ENCODE data around the gene TUBA4A. TPM values are rescaled to one million over a fixed set of nuclear protein-coding genes. Genes with fewer than 3 reads are reported as not detected.

The TUBA4A gene
- total RNA-seq, 1 donor from 2014 or later: 18.0 TPM

GRCh38 chr2:219282943-219283581, 29.3 kb upstream of the TUBA4A start:
- H3K4me2 ChIP-seq (ENCODE audit: low read length): no peak overlapping the region
- no peak for FAIRE-seq
- DNase-seq (ENCODE audit: low read depth): no peak
- H3K9me3 Mint-ChIP-seq (ENCODE audit: unreplicated experiment): no peaks in the 10 kb centered on the region
- H3K27me3 Mint-ChIP-seq (ENCODE audit: low read depth, unreplicated experiment): no peaks in the 10 kb centered on the region
- H4K20me1 ChIP-seq (ENCODE audit: insufficient read depth, low read length): peaks cover 4% of the 10 kb centered on the region
- TF ChIP-seq EZH2 (IDR thresholded peaks at IDR 0.05; ENCODE audit: insufficient read depth, low read length) (no peak), CTCF (IDR thresholded peaks at IDR 0.05; ENCODE audit: insufficient read depth, low read depth, low read length) (no peak)
- H3K9ac ChIP-seq (ENCODE audit: low read length): no peak overlapping the region
- H3K27me3 ChIP-seq (ENCODE audit: insufficient read depth, low read length): no peaks in the 10 kb centered on the region
- H3K4me1 Mint-ChIP-seq (ENCODE audit: low read depth, unreplicated experiment): peaks cover 42% of the 10 kb centered on the region
- H3K4me3 ChIP-seq (ENCODE audit: insufficient read depth, low read depth, low read length): no peak overlapping the region
- H3K36me3 Mint-ChIP-seq (ENCODE audit: low read depth, unreplicated experiment): peaks cover 18% of the 10 kb centered on the region
- peaks cover 27% of the 10 kb centered on the region for H3K4me1 ChIP-seq (ENCODE audit: insufficient read depth, low read length)
- H3K4me3 Mint-ChIP-seq (ENCODE audit: unreplicated experiment): no peak overlapping the region
- no peaks in the 10 kb centered on the region for H3K9me3 ChIP-seq (ENCODE audit: insufficient read depth, low read depth, low read length)
- H3K27ac ChIP-seq (ENCODE audit: low read depth, low read length): no peak overlapping the region
- H3K36me3 ChIP-seq (ENCODE audit: insufficient read depth, low read length): peaks cover 2% of the 10 kb centered on the region
- no peak overlapping the region for H3K27ac Mint-ChIP-seq (ENCODE audit: unreplicated experiment)
- H3K79me2 ChIP-seq (ENCODE audit: insufficient read depth, low read length): peaks cover 13% of the 10 kb centered on the region
- H2AFZ ChIP-seq (ENCODE audit: low read depth, low read length): no peak overlapping the region

GRCh38 chr2:219282375-219282774, 28.7 kb upstream of the TUBA4A start:
- no peak overlapping the region for H3K4me2 ChIP-seq (ENCODE audit: low read length)
- H3K4me3 Mint-ChIP-seq (ENCODE audit: unreplicated experiment): no peak overlapping the region
- H3K79me2 ChIP-seq (ENCODE audit: insufficient read depth, low read length): peaks cover 13% of the 10 kb centered on the region
- H3K4me1 Mint-ChIP-seq (ENCODE audit: low read depth, unreplicated experiment): peaks cover 45% of the 10 kb centered on the region
- no peak overlapping the region for H3K27ac ChIP-seq (ENCODE audit: low read depth, low read length)
- H3K9ac ChIP-seq (ENCODE audit: low read length): no peak overlapping the region
- DNase-seq (ENCODE audit: low read depth): no peak
- peaks cover 18% of the 10 kb centered on the region for H3K36me3 Mint-ChIP-seq (ENCODE audit: low read depth, unreplicated experiment)
- no peak overlapping the region for H3K4me3 ChIP-seq (ENCODE audit: insufficient read depth, low read depth, low read length)
- no peak for TF ChIP-seq CTCF (IDR thresholded peaks at IDR 0.05; ENCODE audit: insufficient read depth, low read depth, low read length)
- no peak for TF ChIP-seq EZH2 (IDR thresholded peaks at IDR 0.05; ENCODE audit: insufficient read depth, low read length)
- peaks cover 33% of the 10 kb centered on the region for H3K4me1 ChIP-seq (ENCODE audit: insufficient read depth, low read length)
- no peak overlapping the region for H2AFZ ChIP-seq (ENCODE audit: low read depth, low read length)
- no peaks in the 10 kb centered on the region for H3K27me3 Mint-ChIP-seq (ENCODE audit: low read depth, unreplicated experiment)
- no peak overlapping the region for H3K27ac Mint-ChIP-seq (ENCODE audit: unreplicated experiment)
- H3K27me3 ChIP-seq (ENCODE audit: insufficient read depth, low read length): no peaks in the 10 kb centered on the region
- no peak for FAIRE-seq
- H4K20me1 ChIP-seq (ENCODE audit: insufficient read depth, low read length): peaks cover 4% of the 10 kb centered on the region
- H3K9me3 Mint-ChIP-seq (ENCODE audit: unreplicated experiment): no peaks in the 10 kb centered on the region
- H3K9me3 ChIP-seq (ENCODE audit: insufficient read depth, low read depth, low read length): no peaks in the 10 kb centered on the region
- peaks cover 2% of the 10 kb centered on the region for H3K36me3 ChIP-seq (ENCODE audit: insufficient read depth, low read length)

- TF ChIP-seq EZH2 (IDR thresholded peaks at IDR 0.05; ENCODE audit: insufficient read depth, low read length) (no peak), CTCF (IDR thresholded peaks at IDR 0.05; ENCODE audit: insufficient read depth, low read depth, low read length) (no peak)
- FAIRE-seq (no peak), DNase-seq (ENCODE audit: low read depth) (no peak)
- no peak overlapping the region for H3K27ac Mint-ChIP-seq (ENCODE audit: unreplicated experiment)
- no peak overlapping the region for H3K4me3 Mint-ChIP-seq (ENCODE audit: unreplicated experiment)
- peaks cover 34% of the 10 kb centered on the region for H3K4me1 ChIP-seq (ENCODE audit: insufficient read depth, low read length)
- H3K4me2 ChIP-seq (ENCODE audit: low read length): no peak overlapping the region
- peaks cover 13% of the 10 kb centered on the region for H3K79me2 ChIP-seq (ENCODE audit: insufficient read depth, low read length)
- no peak overlapping the region for H3K9ac ChIP-seq (ENCODE audit: low read length)
- no peak overlapping the region for H3K27ac ChIP-seq (ENCODE audit: low read depth, low read length)
- H3K9me3 ChIP-seq (ENCODE audit: insufficient read depth, low read depth, low read length): no peaks in the 10 kb centered on the region
- peaks cover 4% of the 10 kb centered on the region for H4K20me1 ChIP-seq (ENCODE audit: insufficient read depth, low read length)
- H3K4me3 ChIP-seq (ENCODE audit: insufficient read depth, low read depth, low read length): no peak overlapping the region
- no peaks in the 10 kb centered on the region for H3K27me3 ChIP-seq (ENCODE audit: insufficient read depth, low read length)
- H3K27me3 Mint-ChIP-seq (ENCODE audit: low read depth, unreplicated experiment): no peaks in the 10 kb centered on the region
- peaks cover 18% of the 10 kb centered on the region for H3K36me3 Mint-ChIP-seq (ENCODE audit: low read depth, unreplicated experiment)
- H3K36me3 ChIP-seq (ENCODE audit: insufficient read depth, low read length): no peaks in the 10 kb centered on the region
- no peaks in the 10 kb centered on the region for H3K9me3 Mint-ChIP-seq (ENCODE audit: unreplicated experiment)
- peaks cover 44% of the 10 kb centered on the region for H3K4me1 Mint-ChIP-seq (ENCODE audit: low read depth, unreplicated experiment)
- no peak overlapping the region for H2AFZ ChIP-seq (ENCODE audit: low read depth, low read length)
These were observed 27.9 kb upstream of the TUBA4A start for GRCh38 chr2:219281588-219281987.

Data from astrocyte (in vitro differentiated cells and primary cell).